HL-60/S4 treated with retinoic acid at 250 ng/mL for 4 days and 3 days (cell line): ENCODE measurements around the gene WASF3.
"Not testable (repeated sequence)": the region's sequence is repeated elsewhere in the genome, so short reads cannot be mapped to it uniquely, and the experiment has no call there.

Experiments used
- in situ Hi-C: fragments of 300-500 bp; cut with MboI; formaldehyde crosslinking; loops from 2 replicates; pipeline ENCODE4 v1.7.0; 2022; ENCODE audit warnings: low sequenced_read_pairs

The WASF3 gene

GRCh38 chr13:26707122-26708006 lies 149.9 kb downstream of the WASF3 start:
- in situ Hi-C loops = no loop called here

- in situ Hi-C loops = no loop called here
Observed at GRCh38 chr13:26708007-26708297, 150.5 kb downstream of the WASF3 start.

GRCh38 chr13:26709461-26709860 lies 152.0 kb downstream of the WASF3 start:
- in situ Hi-C loops = no loop called here

- in situ Hi-C loops = no loop called here
Observed at GRCh38 chr13:26710166-26710565, 152.7 kb downstream of the WASF3 start.

DNA sequence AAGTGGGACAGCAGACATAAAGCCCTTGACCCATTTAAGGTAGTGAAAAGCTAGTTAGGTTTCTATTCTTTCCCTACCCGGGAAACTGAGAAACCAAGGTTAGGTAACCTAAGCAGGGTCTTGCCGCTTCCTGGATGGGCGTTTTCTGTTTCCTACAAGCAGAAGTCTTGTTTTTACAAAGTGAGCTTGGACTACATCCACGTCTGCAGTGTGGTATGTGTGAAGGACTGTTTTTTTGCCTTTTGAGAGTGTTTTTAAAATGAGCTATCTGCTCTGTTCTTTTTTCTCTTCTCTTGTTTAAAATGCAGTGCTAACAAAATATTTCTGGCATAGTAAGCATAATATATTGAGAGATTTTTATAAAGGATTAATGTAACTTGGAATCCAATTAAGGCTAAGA lies 153.7 kb downstream of the WASF3 start:
- in situ Hi-C loops = no loop called here

GRCh38 chr13:26713341-26713740 lies 155.9 kb downstream of the WASF3 start:
- in situ Hi-C loops = no loop called here

GRCh38 chr13:26716984-26717383 lies 159.5 kb downstream of the WASF3 start:
- in situ Hi-C loops = no loop called here

GRCh38 chr13:26718146-26718545 lies 160.7 kb downstream of the WASF3 start:
- in situ Hi-C loops = no loop called here

DNA sequence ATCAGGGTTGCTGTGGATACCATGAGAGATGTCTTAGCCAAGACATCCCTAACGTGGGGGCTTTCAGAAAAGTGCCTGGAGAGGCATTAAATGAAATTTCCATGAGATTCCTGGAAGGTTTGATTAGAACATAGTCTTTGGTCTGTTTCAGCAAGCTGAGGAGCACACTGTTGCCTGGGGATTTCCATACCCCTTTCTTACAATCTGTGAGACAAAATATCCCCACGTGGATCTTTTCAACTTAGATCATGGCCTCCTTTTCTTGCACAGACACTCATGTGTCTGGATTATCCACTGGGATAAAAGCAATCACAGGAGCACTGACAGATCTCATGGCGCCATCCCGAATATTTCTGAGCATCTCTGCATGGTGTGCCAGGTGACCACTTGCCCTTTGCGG lies 161.4 kb downstream of the WASF3 start:
- in situ Hi-C loops = no loop called here

GRCh38 chr13:26719356-26719945 lies 162.0 kb downstream of the WASF3 start:
- in situ Hi-C loops = no loop called here

DNA sequence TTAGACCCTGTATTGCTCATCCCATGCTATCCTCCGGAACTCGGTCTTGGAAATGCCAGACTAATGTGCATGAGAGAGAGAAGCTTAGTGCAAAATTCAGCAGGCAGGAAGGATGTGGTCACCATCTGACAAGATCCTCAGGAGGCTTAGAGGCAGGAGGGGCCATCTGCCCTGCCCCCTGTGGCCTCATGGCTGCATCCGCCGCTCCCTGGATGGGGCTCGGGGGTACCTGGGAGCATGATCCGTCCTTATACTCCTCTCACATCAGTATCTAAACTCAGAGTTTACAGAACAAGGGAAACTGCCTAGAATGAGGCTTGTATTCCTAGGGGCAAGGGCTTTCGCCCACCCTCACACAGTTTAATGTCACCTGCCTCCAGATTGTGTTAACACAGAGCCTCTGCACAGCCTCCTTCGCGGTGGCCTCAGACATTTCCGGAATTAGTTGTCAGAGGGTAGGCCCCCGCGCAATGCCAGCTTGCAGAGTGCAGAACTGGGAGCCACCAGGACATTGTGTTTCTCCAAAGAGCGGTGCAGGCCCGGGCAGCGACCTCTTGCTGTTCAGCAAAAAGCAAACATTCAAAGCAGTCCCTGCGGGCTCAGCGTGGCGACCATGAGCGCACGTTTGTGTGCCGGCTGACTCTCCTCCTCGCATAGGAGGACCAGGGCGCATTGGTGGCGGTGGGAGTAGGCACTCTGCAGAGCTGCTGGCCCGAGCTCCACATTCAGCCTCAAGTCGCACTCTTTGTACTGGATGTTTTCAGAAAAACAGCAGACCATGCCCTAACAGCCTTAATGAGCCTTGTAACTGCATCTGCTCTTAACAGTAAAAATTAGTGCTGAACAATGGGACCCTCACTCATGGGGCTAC lies 164.0 kb downstream of the WASF3 start:
- in situ Hi-C loops = no loop called here

DNA sequence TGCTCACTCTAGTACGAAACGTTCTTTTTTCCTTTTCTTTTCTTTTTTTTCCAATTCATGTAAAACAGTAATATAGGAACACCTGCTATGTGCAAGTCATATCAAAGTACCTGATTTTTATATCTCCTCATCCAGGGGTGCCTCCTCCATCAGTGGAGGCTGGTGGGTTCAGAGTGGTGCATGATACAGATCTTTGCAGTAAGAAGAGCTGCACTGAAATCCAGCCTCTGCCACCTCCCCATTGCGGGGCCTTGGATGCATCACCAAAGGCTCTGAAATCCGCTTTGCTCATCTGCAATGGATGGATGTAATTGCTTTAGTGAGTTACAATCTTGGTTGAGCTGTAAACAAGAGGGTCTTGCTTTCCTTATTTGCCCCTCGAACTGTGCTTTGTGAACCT lies 164.8 kb downstream of the WASF3 start:
- in situ Hi-C loops = no loop called here

DNA sequence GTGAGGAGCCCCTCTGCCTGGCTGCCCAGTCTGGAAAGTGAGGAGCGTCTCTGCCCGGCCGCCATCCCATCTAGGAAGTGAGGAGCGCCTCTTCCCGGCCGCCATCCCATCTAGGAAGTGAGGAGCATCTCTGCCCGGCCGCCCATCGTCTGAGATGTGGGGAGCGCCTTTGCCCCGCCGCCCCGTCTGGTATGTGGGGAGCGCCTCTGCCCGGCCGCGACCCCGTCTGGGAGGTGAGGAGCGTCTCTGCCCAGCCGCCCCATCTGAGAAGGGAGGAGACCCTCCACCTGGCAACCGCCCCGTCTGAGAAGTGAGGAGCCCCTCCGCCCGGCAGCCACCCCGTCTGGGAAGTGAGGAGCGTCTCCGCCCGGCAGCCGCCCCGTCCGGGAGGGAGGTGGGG lies 166.1 kb downstream of the WASF3 start:
- in situ Hi-C loops = not testable (repeated sequence)

DNA sequence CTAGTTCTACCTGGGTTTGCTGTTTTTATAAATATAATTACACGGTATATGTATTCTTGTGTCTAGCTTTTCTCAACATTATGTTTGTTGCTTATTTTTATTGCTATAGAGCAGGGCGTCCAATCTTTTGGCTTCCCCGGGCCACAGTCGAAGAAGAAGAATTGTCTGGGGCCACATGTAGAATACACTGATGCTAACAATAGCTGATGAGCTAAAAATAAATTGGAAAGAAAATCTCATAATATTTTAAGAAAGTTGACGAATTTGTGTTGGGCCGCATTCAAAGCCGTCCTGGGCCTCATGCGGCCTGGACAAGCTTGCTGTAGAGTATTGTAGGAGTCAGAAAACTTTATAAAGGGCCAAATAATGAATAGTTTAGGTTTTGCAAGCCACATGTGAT lies 169.2 kb downstream of the WASF3 start:
- in situ Hi-C loops = no loop called here

GRCh38 chr13:26727122-26727521 lies 169.6 kb downstream of the WASF3 start:
- in situ Hi-C loops = no loop called here

DNA sequence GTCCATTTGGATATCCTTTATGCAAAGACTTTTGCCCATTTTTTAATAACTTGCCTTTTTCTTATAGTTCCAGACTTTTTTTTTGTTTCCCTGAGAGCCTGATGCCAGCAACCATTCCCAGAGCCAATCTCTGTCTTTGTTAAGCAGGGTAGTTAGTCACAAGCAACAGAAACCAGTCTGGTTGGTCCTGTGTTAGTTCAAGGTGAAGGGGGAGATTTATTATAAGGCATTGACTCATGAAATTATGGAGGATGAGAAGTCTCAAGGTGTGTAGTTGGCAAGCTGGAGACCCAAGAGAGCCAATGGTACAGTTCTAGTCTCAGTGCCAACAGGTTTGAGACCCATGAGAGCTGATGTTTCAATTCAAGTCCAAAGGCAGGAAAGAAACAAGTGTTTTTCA lies 170.2 kb downstream of the WASF3 start:
- in situ Hi-C loops = no loop called here

DNA sequence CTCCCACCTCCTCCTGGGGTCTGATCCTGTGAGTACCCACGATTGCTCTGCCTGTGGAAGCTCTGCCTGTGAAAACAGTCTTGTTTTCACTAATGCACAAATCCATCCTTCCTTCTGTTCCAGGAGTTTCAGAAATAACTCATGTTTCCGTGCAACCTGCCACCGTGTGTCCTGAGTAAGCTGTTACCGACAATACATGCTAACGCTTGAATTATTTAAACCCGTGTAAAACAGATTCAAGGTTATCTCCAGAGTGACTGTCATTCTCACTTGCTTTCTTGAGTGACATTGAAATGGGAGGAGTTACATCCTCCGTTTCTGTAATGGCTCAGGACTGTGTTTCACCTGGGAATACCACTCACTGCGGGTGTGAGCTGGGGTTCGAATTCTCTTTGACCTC lies 178.2 kb downstream of the WASF3 start:
- in situ Hi-C loops = no loop called here
